Fibroblast of peridontal ligament (primary cell): ENCODE data around the gene JOSD2.

Experiments used
- DNase-seq: peaks from one replicate; pipeline ENCODE4 v3.0.0-alpha.2; 2010; ENCODE audit errors: extremely low read depth

The JOSD2 gene

DNA sequence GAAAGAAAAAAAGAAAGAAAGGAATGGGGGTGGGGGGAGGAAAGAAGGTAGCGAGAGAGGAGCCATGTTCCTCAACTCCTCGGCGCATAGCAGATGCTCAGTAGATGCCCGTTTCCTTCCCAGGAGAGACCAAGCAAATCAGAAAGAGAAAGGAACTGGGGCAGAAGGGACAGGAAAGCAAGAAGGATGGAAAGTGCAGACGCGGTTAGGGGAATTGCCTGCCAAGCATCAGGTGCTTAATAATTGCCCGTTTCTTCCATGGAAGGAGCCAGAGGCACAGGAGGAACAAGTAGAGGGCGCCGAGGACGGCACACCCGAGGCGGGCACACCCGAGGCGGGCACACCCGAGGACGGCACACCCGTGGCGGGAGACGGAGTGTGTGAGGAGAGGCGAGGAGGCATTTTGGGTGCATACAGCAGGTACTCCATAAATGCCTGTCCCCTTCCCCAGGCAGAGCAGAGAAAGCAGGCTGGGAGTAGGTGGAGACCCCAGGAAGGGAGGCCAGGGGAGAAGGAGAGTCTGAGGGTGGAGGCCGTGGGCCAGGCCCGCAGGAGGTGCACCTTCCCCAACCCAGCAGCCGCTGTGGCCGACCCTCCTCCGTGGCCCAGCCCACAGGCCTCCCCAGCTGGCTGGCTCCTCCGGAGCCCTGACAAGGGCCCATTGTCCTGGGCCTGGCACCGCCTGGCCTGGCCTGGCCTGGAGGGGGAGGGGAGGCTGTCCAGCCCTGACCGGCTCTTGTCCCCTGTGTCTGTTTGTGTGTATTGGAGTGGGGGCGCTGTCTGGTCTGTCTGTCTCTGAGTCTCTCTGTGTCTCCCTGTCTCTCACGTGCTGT, 14.6 kb downstream of the JOSD2 start:
- DNase-seq, result no peak

DNA sequence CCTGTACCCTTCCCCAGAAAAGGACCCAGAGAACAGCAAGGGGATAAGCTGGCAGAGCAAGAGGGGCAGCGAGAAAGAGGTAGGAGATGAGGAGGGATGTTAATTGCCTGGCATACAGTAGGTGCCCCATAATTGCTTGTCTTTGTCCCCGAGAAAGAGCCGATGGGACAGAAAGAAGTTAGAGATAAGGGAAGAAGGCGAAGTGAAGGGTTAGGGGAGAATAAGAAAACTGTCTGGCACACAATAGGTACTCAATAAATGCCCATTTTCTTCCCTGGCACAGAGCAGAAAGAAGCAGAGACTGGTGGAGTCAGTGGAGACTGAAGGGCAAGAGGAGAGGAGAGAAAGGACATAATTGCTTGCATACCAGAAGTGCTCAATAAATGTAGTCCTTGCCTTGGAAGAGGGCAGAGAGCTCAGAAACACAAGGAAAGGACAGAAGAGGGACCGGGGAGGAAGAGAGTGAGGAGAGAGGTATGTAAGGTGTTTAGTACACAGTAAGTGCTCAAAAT, 15.9 kb downstream of the JOSD2 start:
- no peak for DNase-seq

DNA sequence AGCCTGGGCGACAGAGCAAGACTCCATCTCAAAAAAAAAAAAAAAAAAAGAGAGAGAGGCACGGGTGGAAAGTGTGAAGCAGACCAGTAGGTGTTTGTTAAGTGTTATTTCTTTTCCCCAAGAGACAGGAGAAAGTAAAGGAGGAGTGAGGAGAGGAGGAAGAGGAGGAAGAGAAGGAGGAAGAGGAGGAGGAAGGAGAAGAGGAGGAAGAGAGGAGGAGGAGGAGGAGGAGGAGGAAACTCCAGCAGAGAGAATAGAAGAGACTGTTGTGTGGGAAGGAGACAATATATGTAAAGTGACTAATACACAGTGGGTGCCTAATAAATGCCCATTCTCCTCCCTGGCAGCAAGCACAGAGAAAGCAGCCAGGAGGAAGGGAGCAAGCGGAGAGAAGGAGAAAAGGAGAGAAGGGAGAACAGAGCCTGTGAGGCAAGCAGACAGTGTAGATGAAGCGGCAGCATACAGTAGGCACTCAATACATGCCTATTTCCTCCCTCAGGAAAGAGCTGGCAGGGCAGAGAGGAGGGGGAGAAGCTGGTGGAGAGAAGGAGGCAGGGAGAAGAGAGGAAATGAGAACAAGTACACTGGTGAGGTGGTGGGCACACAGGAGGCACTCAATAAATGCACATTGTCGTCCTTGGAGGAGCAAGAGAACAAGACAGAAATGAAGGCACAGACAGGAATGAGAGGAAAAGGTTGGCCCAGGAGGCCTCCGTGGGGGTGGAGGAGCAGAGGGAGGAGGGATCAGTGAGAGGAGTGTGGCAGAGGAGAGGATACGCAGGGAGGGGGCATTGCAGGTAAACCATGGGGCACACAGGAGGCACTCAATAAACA, 16.6 kb downstream of the JOSD2 start:
- no peak for DNase-seq

DNA sequence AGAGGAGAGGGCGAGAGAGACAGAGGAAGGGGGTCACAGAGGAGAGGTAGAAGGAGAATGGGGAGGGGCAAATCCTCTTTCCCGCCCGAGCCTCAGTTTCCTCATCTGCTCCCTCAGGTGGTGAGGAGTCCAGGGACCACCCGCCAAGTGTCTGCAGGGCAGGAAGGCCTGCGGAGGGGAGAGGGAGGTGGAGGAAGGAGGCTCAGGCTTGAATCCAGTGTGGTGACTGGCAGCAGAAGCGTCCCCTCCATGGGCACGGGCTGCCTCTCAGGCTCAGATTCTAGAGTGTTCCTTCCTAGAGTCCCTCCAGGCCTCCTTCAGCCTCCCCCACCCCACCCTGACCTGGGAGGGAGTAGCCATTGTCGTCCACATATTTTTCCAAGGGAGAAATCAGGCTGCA, 17.8 kb downstream of the JOSD2 start:
- DNase-seq, result no peak

DNA sequence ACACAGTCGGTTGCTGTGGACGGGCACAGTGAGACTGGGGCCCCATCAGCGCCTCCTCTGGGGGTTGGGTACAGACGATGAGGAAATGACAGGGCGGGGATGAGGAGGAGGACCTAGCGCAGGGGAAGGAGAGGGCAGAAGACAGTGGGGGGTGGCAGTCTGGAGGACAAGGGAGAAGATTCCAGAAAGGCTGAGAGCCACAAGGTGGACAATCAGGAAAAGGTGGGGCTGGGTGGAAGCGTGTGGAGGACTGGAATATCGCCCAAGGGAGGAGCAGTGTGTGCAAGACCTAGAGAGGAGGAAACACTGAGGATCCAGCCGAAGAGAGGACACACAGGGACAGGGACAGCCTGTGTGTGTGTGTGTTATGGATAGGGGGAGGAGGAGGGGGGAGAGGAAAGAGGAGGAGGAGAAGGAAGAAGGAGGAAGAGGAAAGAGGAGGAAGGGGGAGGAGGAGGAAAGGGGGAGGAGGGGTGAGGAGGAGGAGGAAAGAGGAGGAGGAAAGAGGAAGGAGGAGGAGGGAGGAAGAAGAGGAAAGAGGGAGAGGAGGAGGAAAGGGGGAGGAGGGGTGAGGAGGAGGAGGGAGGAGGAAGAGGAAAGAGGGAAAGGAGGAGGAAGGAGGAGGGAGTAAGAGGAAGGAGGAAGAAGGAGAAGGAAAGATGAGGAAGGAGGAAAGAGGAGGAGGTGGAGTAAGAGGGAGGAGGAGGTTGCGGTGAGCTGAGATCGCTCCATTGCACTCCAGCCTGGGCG, 18.5 kb downstream of the JOSD2 start:
- no peak for DNase-seq

DNA sequence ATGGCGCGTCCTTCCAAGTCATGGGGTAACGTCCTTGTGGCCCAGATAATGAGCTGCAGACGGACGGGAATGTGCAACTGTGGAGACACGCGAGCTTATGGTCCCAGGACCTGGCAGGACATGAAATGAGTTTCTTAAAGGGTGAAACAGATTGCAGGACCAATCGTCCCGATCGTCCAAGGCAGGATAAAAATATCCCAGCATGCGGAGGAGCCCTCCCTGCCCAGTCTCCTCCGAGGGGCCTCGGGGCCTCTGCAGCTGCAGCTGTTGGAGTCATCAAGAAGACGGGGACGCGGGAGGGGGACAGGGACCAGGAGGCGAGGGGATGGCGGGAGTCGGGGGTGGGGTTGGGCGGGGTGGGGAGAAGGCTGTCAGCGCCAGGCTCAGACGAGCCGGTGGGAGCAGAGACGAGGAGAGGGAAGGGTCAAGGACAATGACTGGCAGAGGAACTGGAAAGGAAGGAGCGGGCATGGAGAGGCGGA, 20.0 kb downstream of the JOSD2 start:
- no peak for DNase-seq

DNA sequence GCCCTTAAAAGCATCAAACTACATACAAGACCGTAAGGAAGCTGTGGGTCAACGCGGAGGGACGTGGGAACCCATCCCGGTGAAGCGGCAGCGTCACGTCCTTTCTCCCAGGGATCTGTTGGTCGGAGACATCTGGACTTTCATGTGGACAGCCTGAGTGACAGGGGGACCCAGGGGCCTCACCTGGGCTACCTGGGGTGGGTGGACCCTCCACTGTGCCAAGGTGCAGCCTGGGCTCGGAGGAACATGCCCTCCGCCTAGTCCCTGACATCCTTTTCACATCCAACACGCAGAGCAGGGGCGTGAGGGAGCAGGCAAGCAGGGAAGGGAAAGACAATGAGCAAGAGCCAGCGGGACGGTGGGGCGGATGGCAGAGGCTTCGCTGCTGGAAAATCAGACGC, 20.6 kb downstream of the JOSD2 start:
- DNase-seq, result no peak

DNA sequence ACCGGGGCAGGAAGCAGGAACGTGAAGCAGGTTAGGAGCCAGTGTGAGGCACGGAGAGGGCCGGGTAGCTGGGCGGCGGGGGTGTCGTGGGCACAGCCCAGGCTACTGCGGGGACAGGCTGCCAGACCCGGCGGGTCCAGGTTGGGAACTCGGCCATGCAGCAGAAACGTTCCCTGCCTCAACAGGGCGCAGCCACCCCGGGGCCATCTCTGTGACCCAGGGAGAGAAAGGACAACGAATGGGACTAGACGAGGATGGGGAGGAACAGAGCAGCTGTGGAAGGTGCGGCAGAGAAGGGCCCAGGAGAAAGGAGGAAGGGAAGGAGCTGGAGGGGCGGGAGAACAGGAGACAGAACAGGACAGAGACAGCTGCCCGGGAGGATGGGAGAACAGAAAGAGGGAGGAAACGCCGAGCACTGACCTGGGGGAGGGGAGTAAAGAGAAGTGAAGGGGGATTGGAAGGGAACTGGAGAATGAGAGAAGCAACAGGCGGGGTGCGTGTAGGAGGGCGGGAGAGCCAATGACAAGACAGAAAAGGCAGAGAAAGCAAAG, 21.5 kb downstream of the JOSD2 start:
- no peak for DNase-seq

DNA sequence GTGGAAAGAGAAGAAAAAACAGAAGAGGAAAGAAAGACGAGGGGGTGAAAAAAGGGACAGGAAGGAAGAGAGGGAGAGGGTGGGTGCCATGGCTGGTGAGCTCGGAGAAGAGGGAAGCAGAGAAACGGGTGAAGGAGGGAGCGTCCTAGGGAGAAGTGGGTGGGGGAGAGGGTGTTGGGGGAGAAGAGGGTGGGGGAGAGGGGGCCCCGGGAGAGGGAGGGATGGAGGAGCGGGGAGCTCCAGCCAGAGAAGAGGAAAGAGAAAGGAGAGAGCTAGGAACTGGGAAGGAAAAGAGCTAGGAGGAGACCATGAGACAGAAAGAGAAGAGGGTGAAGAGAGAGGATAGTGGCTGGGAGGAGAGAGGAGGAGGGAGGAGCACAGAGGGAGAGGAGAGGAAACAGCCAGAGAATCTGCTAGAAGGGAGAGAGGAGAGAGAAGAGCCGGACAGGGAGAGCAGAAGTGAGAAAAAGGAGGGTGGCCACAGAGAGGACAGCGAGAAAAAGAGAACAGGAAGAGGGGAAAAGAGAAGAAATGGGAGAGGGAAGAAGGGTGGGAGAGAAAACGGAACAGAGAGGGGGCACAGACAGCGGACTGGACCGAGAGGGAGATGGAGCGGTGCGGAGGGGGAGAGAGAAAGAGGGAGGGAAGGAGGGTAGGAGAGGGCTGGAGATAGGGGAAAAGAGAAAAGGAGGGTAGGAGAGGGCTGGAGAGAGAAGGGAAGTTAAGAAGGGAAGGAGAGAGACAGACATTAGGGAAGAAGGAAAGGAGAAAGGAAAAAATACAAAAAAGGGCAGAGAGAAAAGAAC, 22.4 kb downstream of the JOSD2 start:
- no peak for DNase-seq

DNA sequence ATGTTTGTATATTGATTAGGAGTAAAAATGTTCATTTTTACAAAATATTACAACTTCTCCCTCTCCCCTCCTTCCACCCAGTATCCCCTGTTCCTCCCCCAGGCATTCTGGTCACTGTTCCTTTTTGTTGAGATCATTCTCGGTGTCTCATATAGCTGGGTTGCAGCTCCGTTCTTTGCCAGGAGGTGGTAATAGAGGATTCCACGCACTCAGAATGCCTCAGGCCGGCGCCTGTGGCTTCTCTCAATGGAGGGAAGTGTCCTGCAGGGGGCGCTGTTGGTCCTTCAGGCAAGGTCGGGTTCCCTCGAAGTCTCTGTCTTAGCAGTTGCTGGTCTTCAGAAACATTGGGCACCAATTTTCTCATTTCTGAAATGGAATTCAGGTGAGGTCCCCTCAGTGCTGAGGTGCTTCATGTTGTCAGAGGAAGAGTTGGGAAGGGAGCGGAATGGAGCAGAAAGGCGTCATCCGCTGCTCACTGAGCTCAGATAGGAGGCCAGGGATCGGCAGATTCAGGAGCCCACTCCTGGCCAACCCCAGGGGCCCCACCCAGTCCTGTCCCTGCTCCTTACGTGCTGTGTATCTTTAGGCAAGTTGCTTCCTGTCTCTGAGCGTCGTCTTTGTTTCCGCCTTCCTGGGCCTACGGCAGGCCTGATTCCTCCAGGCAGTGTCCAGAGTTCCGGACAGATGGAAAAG, 24.0 kb downstream of the JOSD2 start:
- DNase-seq, result peak; percentile 15

DNA sequence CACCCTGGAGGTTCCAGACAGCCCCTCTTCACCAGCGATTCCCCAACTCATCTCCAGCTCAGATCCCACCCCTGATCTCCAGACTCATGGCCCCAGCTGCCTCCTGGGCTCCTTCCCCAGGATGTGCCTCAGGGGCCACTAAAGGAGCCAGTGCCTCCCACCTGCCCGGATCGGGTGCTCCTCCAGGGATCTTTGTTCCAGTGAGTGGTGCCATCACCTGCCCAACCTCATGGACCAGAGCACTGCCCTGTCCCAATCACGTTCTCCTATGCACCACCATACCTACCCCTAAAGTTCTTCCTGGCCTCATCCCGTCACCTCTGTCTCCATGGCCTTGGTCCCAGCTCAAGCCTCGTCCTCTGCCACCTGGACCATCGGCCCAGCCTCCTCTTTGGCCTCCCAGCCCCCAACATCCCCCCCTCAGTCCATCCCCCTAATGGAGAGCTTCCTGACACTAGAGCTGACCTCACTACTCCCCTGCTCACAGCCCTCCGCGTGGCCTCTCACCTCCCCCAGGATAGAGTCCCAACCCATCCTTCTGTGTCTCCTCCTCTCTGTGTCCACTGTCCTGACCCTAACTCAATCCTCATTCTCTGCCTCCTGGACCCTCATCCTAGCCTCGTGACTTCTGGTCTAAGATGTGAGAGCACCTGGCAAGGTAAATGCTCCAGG, 25.6 kb downstream of the JOSD2 start:
- DNase-seq, result no peak

DNA sequence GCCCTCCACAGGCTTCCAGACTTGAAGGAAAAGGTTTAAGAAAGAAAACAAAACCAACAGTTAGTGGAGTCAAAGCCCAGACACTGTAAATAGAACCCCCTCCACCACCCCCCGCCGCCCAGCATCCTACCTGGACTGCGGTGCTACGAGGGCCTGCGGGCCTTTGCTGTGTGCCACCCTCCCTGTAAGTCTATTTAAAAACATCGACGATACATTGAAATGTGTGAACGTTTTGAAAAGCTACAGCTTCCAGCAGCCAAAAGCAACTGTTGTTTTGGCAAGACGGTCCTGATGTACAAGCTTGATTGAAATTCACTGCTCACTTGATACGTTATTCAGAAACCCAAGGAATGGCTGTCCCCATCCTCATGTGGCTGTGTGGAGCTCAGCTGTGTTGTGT, 28.1 kb downstream of the JOSD2 start:
- DNase-seq, result no peak

DNA sequence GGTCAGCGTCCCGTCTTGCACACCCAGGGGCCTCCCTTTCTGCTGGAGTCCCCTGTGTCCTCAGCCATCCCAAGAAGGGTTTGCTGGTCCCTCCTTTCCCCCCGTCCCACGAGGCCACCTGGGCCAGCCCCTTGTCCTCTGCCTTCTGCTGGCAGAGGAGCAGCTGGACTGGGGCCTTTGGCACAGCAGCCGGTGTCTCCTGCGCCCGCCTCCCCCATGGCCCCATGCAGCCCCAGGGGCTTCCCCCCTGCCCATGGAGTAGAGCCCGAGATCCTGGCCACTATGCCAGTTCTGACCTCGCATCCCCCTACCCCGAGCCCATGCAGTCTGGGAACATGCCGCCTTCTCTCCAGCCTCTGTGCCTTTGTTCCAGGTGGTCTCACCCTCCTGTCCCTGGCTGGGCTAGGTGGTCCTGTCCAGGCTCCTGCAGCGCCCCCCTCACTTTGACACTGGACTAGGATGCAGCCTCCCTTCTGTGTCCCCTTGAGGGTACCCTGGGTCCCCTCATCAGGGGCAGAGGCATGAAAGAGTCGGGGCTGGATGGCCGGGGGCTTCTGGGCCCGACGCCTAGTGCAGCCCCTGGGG, 28.6 kb downstream of the JOSD2 start:
- DNase-seq, result no peak

DNA sequence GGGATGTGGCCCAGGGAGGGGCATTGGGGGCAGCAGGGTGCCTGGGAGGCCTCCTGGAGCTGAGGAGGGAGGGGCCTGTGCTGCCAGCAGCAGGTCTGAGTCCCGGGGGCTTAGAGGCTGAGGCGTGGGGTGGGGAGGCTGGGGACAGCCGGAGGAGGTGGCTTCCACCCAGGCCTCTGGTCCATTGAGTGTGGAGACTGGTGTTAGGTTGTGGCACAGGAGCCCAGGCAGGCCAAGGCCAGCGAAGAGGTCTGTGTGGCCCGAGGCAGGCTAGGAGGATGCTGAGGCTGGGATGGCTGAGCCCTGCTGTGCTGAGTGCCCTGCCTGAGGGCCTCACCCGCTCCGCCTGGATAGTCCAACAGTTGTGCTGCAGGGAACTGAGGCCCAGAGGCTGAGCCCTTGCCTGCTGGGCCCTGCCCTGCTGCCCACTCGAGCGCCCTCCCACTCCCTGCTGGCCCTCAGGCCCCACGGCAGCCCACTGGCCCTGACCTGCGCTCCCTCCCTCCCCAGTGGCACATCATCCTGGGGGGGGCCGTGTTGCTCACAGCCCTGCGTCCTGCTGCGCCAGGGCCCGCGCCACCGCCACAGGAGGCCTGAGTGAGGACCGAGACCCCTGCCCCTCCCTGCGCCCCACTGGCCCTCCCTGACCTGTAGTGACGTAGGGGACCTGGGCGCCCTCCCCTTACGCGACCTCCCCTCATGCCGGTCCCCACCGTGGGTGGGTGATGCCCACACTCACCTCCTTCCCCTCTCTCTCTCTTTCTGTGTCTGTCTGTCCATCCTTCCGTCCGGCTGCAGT, 29.4 kb downstream of the JOSD2 start:
- no peak for DNase-seq

DNA sequence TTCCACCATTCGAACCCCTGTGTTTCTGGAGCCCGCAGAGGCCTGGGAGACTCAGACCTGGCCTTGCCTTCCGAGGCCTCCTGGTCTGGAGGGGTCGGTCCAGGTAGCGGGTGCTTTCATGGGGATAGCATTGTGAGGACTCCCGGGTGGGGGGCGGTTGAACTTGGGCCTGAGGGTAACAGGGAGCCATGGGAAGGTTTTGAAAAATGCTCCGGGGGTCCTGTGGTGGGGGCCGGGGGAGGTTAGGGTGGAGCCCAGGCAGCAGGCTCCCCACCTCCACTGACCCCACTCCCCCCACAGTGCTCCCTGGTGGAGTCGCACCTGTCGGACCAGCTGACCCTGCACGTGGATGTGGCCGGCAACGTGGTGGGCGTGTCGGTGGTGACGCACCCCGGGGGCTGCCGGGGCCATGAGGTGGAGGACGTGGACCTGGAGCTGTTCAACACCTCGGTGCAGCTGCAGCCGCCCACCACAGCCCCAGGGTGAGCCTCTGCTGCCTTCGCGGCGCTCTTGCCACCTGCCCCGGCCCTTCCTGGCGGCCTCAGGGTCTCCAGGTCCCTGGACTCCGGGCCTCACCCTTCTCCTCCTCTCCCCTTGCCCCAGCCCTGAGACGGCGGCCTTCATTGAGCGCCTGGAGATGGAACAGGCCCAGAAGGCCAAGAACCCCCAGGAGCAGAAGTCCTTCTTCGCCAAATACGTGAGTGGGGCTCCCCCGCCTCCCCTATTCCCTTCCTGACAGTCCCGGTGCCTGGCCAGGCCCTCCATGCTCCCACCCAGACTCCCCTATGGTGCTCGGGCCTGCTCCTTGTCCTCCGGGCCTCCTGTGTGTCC, 30.5 kb downstream of the JOSD2 start:
- DNase-seq, result no peak

DNA sequence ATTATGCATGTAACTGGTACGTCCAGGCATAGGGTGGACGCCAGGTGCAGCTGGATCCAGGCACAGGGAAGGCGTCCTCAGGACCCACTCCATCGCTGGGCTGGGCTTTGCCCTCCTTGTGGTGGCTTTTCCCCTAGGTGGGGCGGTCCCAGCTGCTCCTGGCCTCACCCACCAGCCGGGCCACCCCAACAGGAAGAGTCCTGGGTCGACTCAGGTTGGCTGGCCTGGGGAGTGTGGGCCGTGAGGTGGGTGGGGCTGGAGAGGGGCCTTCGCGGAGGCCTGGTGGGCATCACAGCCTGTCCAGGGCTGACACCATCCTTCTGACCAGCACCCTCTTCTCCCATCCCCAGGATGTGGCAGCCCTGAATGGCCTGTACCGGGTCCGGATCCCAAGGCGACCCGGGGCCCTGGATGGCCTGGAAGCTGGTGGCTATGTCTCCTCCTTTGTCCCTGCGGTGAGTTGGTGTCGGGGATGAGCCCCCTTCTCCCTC, 31.2 kb downstream of the JOSD2 start:
- DNase-seq, result no peak
